AG04449 (cell line): ENCODE data around the gene UBA6.

Experiments used
- CTCF ChIA-PET: fragments of 350-600 bp; formaldehyde crosslinking; extraction: SDS; loops from one replicate; lab custom pipeline; 2021; ENCODE audit warnings: antibody characterized with exemption; lab: Yijun Ruan, JAX
- POLR2A ChIA-PET: fragments of 400-600, 350-600 bp; formaldehyde crosslinking; extraction: SDS; loops from one replicate; lab custom pipeline; 2020; ENCODE audit warnings: antibody characterized with exemption, inconsistent platforms; lab: Yijun Ruan, JAX
- DNase-seq: peaks from one replicate; pipeline ENCODE4 v3.0.0-alpha.2; 2010; ENCODE audit warnings: low read depth, low spot score
- H3K4me3 ChIP-seq: 2 replicates; pipeline ENCODE4 v1.5.1; 2011; ENCODE audit warnings: low read depth, mild to moderate bottlenecking, control low read depth, low read length
- CTCF ChIP-seq: IDR thresholded peaks from one replicate; pipeline ENCODE4 v1.5.1; 2011; ENCODE audit warnings: mild to moderate bottlenecking, moderate library complexity, low read length, control low read depth, inconsistent platforms; ENCODE audit not compliant: insufficient read depth; ENCODE audit errors: missing control alignments

The UBA6 gene

GRCh38 chr4:67568820-67569219 lies 132.1 kb downstream of the UBA6 start:
- DNase-seq = no peak
- ChIA-PET CTCF (no interaction called here), POLR2A (no interaction called here)
- no peak overlapping the region for H3K4me3 ChIP-seq
- TF ChIP-seq CTCF = no peak

- H3K4me3 ChIP-seq = no peak overlapping the region
- CTCF ChIA-PET = interaction anchor here (0.9 kb wide), 1 partner anchor 179 kb away, joined by 3 read pairs; no protein-coding TSS in a partner anchor
- no peak for DNase-seq
- POLR2A ChIA-PET = no interaction called here
- no peak for TF ChIP-seq CTCF
Observed at GRCh38 chr4:67566335-67566734, 134.6 kb downstream of the UBA6 start.

- no peak for DNase-seq
- POLR2A ChIA-PET = no interaction called here
Observed at GRCh38 chr4:67565284-67565683, 135.7 kb downstream of the UBA6 start.

More at GRCh38 chr4:67565284-67565683, 135.7 kb downstream of the UBA6 start:
- no peak for TF ChIP-seq CTCF
- CTCF ChIA-PET = no interaction called here
- H3K4me3 ChIP-seq = no peak overlapping the region
